ENCODE data around the gene TGOLN2.

The TGOLN2 gene

DNA sequence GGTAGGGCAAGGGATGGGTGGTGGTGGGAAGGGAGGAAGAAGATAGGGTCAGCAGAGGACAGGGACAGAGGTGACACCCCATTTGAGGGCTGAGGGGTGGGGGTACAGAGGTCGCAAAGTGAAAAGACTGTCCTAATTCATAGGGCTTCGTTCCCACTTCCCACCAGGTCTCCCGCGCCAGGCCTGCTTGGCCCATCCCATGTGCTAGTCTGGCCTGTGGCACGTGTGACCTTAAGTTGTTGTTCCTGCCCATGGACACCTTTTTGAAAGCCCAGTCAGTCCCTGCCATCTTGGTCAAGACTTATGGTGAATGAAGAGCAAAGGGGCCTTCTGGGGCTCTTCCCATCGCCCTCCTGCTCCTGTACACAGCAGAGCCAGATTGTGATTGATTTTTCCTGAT, 46.2 kb downstream of the TGOLN2 start:
- H3K9me3 Mint-ChIP-seq: no peaks in the 10 kb centered on the region
- H3K36me3 Mint-ChIP-seq (ENCODE audit: insufficient read depth): peaks cover 2% of the 10 kb centered on the region
- no peak overlapping the region for H3K4me3 Mint-ChIP-seq
- H3K27ac Mint-ChIP-seq: no peak overlapping the region
- ATAC-seq (replicated peaks) (no peak), DNase-seq (no peak)
- peaks cover 4 to 6% of the 10 kb centered on the region in 2 donors for H3K4me1 Mint-ChIP-seq (ENCODE audit: low read depth in 2 of 2)
- peaks cover 8 to 27% of the 10 kb centered on the region in 2 donors for H3K27me3 Mint-ChIP-seq

DNA sequence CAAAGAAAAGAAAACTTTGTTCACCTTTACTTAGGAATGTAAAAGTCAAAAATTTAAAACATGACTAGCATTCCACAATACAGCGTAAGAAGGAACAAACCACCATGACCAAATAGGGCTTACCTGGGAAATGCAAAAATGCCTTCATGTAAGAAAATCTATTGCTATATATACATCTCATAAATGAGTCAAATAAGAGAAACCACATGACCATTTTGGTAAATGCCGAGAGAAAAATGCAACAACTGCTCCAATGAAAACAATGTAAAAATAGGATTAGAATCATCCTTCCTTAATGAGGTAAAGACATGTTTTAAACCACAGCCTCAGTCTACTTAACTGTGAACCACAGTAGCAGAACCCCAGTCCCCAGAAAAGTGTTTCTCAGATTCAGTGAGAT, 49.4 kb downstream of the TGOLN2 start:
- no peaks in the 10 kb centered on the region for H3K36me3 Mint-ChIP-seq (ENCODE audit: insufficient read depth)
- H3K9me3 Mint-ChIP-seq: no peaks in the 10 kb centered on the region
- H3K4me1 Mint-ChIP-seq (ENCODE audit: low read depth in 2 of 2): peaks cover 0 to 2% of the 10 kb centered on the region in 2 donors
- ATAC-seq (replicated peaks) (no peak), DNase-seq (no peak)
- H3K27ac Mint-ChIP-seq: no peak overlapping the region
- peaks cover 19 to 50% of the 10 kb centered on the region in 2 donors for H3K27me3 Mint-ChIP-seq
- no peak overlapping the region for H3K4me3 Mint-ChIP-seq

GRCh38 chr2:85277416-85278158, 50.2 kb downstream of the TGOLN2 start:
- peaks cover 27 to 58% of the 10 kb centered on the region in 2 donors for H3K27me3 Mint-ChIP-seq
- no peak overlapping the region for H3K27ac Mint-ChIP-seq
- no peak overlapping the region for H3K4me3 Mint-ChIP-seq
- H3K4me1 Mint-ChIP-seq (ENCODE audit: low read depth in 2 of 2): peaks cover 0 to 2% of the 10 kb centered on the region in 2 donors
- no peaks in the 10 kb centered on the region for H3K36me3 Mint-ChIP-seq (ENCODE audit: insufficient read depth)
- ATAC-seq (replicated peaks): no peak
- DNase-seq: no peak
- no peaks in the 10 kb centered on the region for H3K9me3 Mint-ChIP-seq

GRCh38 chr2:85276571-85277118, 51.1 kb downstream of the TGOLN2 start:
- Mint-ChIP-seq H3K4me3 (no peak overlapping the region), H3K9me3 (no peaks in the 10 kb centered on the region), H3K36me3 (ENCODE audit: insufficient read depth) (no peaks in the 10 kb centered on the region), H3K27me3 (peaks cover 32 to 67% of the 10 kb centered on the region in 2 donors), H3K27ac (no peak overlapping the region), H3K4me1 (ENCODE audit: low read depth in 2 of 2) (peaks cover 0 to 2% of the 10 kb centered on the region in 2 donors)
- ATAC-seq (replicated peaks): no peak
- no peak for DNase-seq

DNA sequence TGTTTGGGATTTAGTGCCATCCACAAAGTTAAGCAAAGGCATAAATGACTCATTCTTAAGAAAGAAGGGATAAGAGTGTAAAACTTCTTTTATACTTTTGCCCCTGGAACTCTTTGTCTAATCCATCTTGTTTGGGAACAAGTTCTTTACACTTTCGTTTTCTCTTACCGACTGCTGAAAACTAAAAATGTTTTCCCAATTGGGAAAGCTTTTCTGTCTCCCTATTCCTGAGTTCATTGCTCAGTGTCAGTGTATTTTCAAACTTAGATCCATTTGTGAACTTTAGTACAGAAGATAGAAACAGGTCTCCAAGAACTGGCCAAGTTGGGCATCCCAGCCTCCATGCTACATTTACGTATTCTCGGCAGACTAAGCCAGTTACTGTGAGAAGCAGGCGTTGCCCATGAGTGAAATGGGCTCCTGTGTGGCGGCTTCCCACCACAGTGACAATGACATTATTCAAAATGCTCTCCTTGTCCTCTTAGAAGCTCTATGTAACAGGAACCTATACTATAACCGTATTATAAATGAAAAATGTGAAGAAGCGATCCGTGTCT, 51.7 kb downstream of the TGOLN2 start:
- Mint-ChIP-seq H3K4me3 (no peak overlapping the region), H3K36me3 (ENCODE audit: insufficient read depth) (no peaks in the 10 kb centered on the region), H3K9me3 (no peaks in the 10 kb centered on the region), H3K4me1 (ENCODE audit: low read depth in 2 of 2) (peaks cover 0 to 2% of the 10 kb centered on the region in 2 donors), H3K27ac (no peak overlapping the region), H3K27me3 (peaks cover 32 to 73% of the 10 kb centered on the region in 2 donors)
- ATAC-seq (replicated peaks): no peak
- DNase-seq: no peak

DNA sequence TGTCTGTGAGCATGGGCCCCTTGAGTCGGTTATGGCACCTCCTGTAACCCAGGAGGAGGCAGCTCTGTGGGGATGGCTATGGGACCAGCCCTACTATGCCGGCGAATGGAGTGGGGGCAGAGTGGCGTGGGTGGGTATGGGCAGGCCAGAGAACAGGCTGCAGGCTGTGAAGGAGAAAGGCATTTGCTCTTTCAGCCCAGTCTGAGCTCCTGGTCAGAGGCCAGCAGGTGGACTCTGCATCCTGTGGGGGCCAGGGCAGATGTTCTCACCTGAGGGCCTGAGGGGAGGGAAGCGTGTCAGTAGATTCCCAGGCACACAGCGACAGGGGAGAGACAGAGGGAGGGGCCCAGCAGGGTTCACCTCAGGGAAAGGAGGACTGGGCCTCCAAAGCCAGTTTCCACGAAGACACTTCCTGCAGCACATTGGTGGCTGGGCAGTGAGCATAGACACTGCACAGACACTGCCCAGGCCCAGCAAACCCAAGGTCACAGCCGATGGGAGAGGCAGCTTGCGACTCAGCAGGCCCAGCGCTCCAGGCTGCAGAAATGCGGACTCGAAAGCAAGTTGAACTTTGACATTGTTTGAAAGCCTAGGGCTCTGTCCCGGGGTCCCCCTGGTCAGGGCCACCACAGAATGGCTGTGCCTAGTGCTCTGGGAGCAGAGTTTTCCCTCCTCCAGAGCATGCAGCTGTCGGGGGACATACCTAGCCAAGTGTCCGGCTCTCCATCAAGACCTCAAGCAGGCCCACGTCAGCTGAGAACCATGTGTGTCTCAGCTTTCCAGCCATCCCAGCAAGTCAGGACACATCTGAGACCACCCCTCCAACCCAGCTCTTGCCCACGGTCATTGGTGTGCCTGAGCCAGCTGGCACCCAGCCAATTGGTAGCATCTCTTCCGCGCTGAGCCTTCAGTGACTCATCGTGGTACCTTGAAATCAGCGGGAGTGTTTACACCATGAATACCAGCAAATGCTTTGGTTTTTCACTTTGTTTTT, 53.8 kb downstream of the TGOLN2 start:
- no peaks in the 10 kb centered on the region for H3K36me3 Mint-ChIP-seq (ENCODE audit: insufficient read depth)
- peaks cover 43 to 77% of the 10 kb centered on the region in 2 donors for H3K27me3 Mint-ChIP-seq
- H3K9me3 Mint-ChIP-seq: no peaks in the 10 kb centered on the region
- DNase-seq: no peak
- H3K27ac Mint-ChIP-seq: no peak overlapping the region
- no peak overlapping the region for H3K4me3 Mint-ChIP-seq
- ATAC-seq (replicated peaks): no peak
- no peaks in the 10 kb centered on the region for H3K4me1 Mint-ChIP-seq (ENCODE audit: low read depth in 2 of 2)

DNA sequence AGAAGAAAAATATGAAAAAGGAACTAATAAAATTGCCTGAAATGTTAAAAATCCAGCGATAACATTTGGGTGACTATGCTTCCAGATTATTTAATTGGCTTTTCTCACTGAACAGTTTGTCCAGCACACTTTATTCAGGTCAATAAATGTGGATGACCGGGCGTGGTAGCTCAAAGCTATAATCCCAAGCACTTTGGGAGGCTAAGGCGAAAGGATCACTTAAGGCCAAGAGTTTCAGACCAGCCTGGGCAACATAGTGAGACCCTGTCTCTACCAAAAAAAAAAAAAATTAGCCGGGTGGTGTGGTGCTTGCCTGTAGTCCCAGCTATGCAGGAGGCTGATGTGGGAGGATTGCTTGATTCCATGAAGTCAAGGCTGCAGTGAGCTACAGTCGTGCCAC, 55.4 kb downstream of the TGOLN2 start:
- no peaks in the 10 kb centered on the region for H3K4me1 Mint-ChIP-seq (ENCODE audit: low read depth in 2 of 2)
- DNase-seq (no peak), ATAC-seq (replicated peaks) (no peak)
- no peaks in the 10 kb centered on the region for H3K36me3 Mint-ChIP-seq (ENCODE audit: insufficient read depth)
- peaks cover 42 to 76% of the 10 kb centered on the region in 2 donors for H3K27me3 Mint-ChIP-seq
- no peaks in the 10 kb centered on the region for H3K9me3 Mint-ChIP-seq
- no peak overlapping the region for H3K27ac Mint-ChIP-seq
- H3K4me3 Mint-ChIP-seq: no peak overlapping the region

DNA sequence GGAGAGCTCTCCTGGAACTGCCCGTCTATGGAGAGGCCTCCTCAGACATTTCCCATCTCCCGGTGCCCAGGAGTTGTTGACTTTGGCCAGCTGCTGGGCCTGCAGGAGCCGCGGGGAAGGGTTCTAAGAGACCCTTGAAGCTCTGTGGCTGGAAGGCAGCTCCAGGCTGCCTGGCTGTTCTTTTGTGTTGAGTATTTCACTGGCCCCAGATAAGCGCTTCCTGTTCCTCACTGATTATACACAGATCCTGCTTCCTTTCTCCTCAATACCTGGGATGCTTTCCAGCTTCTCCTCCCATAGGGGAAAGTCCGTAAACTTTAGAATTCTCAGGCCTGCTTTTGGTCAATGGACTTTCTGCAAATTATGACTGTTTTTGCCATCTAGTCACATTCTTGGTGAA, 57.8 kb downstream of the TGOLN2 start:
- Mint-ChIP-seq H3K27me3 (peaks cover 28 to 57% of the 10 kb centered on the region in 2 donors), H3K36me3 (ENCODE audit: insufficient read depth) (peaks cover 2% of the 10 kb centered on the region), H3K4me3 (no peak overlapping the region), H3K27ac (no peak overlapping the region), H3K9me3 (no peaks in the 10 kb centered on the region), H3K4me1 (ENCODE audit: low read depth in 2 of 2) (peaks cover 0 to 1% of the 10 kb centered on the region in 2 donors)
- ATAC-seq (replicated peaks): no peak
- no peak for DNase-seq
